ENCODE measurements around the gene FHIT.
"Not testable (repeated sequence)": the region's sequence is repeated elsewhere in the genome, so short reads cannot be mapped to it uniquely, and the experiment has no call there.

The FHIT gene

GRCh38 chr3:59935025-59935424 lies 1316.2 kb downstream of the FHIT start:
- H3K36me3 ChIP-seq (ENCODE audit: low read length), result no peaks in the 10 kb centered on the region
- H4K20me1 ChIP-seq (ENCODE audit: low read depth, low read length), result no peaks in the 10 kb centered on the region
- no peaks in the 10 kb centered on the region for H3K9me3 ChIP-seq (ENCODE audit: insufficient read depth, low read length)
- no peak overlapping the region for H3K4me3 ChIP-seq (ENCODE audit: insufficient read depth, low read length, poor library complexity, severe bottlenecking)
- H3F3A ChIP-seq (ENCODE audit: insufficient read depth), result no peaks in the 10 kb centered on the region
- no peak overlapping the region for H3K9ac ChIP-seq (ENCODE audit: low read length)
- H3K27ac ChIP-seq (ENCODE audit: low read depth, low read length), result no peak overlapping the region
- no peak for TF ChIP-seq EZH2phosphoT487 (conservative IDR thresholded peaks at IDR 0.05; ENCODE audit: low read length)
- TF ChIP-seq CTCF (IDR thresholded peaks at IDR 0.05; ENCODE audit: insufficient read depth, low read length, poor library complexity, severe bottlenecking), result no peak
- no peaks in the 10 kb centered on the region for H3K9me2 ChIP-seq (replicated peaks; ENCODE audit: insufficient read depth, low read length)
- H3K4me2 ChIP-seq (ENCODE audit: low read depth, low read length, poor library complexity, severe bottlenecking), result no peak overlapping the region
- no peak overlapping the region for H2AFZ ChIP-seq (ENCODE audit: low read depth, low read length, severe bottlenecking)
- no peaks in the 10 kb centered on the region for H3K27me3 ChIP-seq (ENCODE audit: low read length)
- no peaks in the 10 kb centered on the region for H3K79me2 ChIP-seq (ENCODE audit: insufficient read depth, low read length)

- H3F3A ChIP-seq (ENCODE audit: insufficient read depth); H3K27me3 ChIP-seq (ENCODE audit: low read length); H3K36me3 ChIP-seq (ENCODE audit: low read length); H3K79me2 ChIP-seq (ENCODE audit: insufficient read depth, low read length); H3K9ac ChIP-seq (ENCODE audit: low read length); H2AFZ ChIP-seq (ENCODE audit: low read depth, low read length, severe bottlenecking); H3K4me3 ChIP-seq (ENCODE audit: insufficient read depth, low read length, poor library complexity, severe bottlenecking); H3K4me2 ChIP-seq (ENCODE audit: low read depth, low read length, poor library complexity, severe bottlenecking); H3K9me3 ChIP-seq (ENCODE audit: insufficient read depth, low read length); H4K20me1 ChIP-seq (ENCODE audit: low read depth, low read length); H3K27ac ChIP-seq (ENCODE audit: low read depth, low read length); H3K9me2 ChIP-seq (replicated peaks; ENCODE audit: insufficient read depth, low read length): not testable (repeated sequence)
Observed at GRCh38 chr3:59934560-59934959, 1316.7 kb downstream of the FHIT start.

- TF ChIP-seq EZH2phosphoT487 (conservative IDR thresholded peaks at IDR 0.05; ENCODE audit: low read length), result no peak
- no peak for TF ChIP-seq CTCF (IDR thresholded peaks at IDR 0.05; ENCODE audit: insufficient read depth, low read length, poor library complexity, severe bottlenecking)
- H3K9me3 ChIP-seq (ENCODE audit: insufficient read depth, low read length), result no peaks in the 10 kb centered on the region
- H3K4me2 ChIP-seq (ENCODE audit: low read depth, low read length, poor library complexity, severe bottlenecking), result no peak overlapping the region
- H2AFZ ChIP-seq (ENCODE audit: low read depth, low read length, severe bottlenecking), result no peak overlapping the region
- H3K9me2 ChIP-seq (replicated peaks; ENCODE audit: insufficient read depth, low read length), result no peaks in the 10 kb centered on the region
- H3K4me3 ChIP-seq (ENCODE audit: insufficient read depth, low read length, poor library complexity, severe bottlenecking), result no peak overlapping the region
- H3K79me2 ChIP-seq (ENCODE audit: insufficient read depth, low read length), result no peaks in the 10 kb centered on the region
- H3K27ac ChIP-seq (ENCODE audit: low read depth, low read length), result no peak overlapping the region
- no peaks in the 10 kb centered on the region for H3K36me3 ChIP-seq (ENCODE audit: low read length)
- H3K27me3 ChIP-seq (ENCODE audit: low read length), result no peaks in the 10 kb centered on the region
- no peaks in the 10 kb centered on the region for H3F3A ChIP-seq (ENCODE audit: insufficient read depth)
- no peak overlapping the region for H3K9ac ChIP-seq (ENCODE audit: low read length)
- no peaks in the 10 kb centered on the region for H4K20me1 ChIP-seq (ENCODE audit: low read depth, low read length)
Observed at GRCh38 chr3:59930170-59930569, 1321.1 kb downstream of the FHIT start.

GRCh38 chr3:59927056-59927455 lies 1324.2 kb downstream of the FHIT start:
- no peak overlapping the region for H3K4me2 ChIP-seq (ENCODE audit: low read depth, low read length, poor library complexity, severe bottlenecking)
- no peak overlapping the region for H3K4me3 ChIP-seq (ENCODE audit: insufficient read depth, low read length, poor library complexity, severe bottlenecking)
- no peaks in the 10 kb centered on the region for H4K20me1 ChIP-seq (ENCODE audit: low read depth, low read length)
- no peaks in the 10 kb centered on the region for H3K79me2 ChIP-seq (ENCODE audit: insufficient read depth, low read length)
- no peak overlapping the region for H2AFZ ChIP-seq (ENCODE audit: low read depth, low read length, severe bottlenecking)
- H3K9me3 ChIP-seq (ENCODE audit: insufficient read depth, low read length), result no peaks in the 10 kb centered on the region
- TF ChIP-seq CTCF (IDR thresholded peaks at IDR 0.05; ENCODE audit: insufficient read depth, low read length, poor library complexity, severe bottlenecking) (no peak), EZH2phosphoT487 (conservative IDR thresholded peaks at IDR 0.05; ENCODE audit: low read length) (no peak)
- no peaks in the 10 kb centered on the region for H3F3A ChIP-seq (ENCODE audit: insufficient read depth)
- H3K27ac ChIP-seq (ENCODE audit: low read depth, low read length), result no peak overlapping the region
- no peaks in the 10 kb centered on the region for H3K9me2 ChIP-seq (replicated peaks; ENCODE audit: insufficient read depth, low read length)
- no peak overlapping the region for H3K9ac ChIP-seq (ENCODE audit: low read length)
- no peaks in the 10 kb centered on the region for H3K27me3 ChIP-seq (ENCODE audit: low read length)
- H3K36me3 ChIP-seq (ENCODE audit: low read length), result no peaks in the 10 kb centered on the region
